ENCODE results near the gene OR6C70. TPM values are rescaled to one million over a fixed set of nuclear protein-coding genes. Genes with fewer than 3 reads are reported as not detected.

Gene OR6C70
- total RNA-seq, 1 donor from 2014 or later, result not detected

- no peak overlapping the region for H3K27ac Mint-ChIP-seq (ENCODE audit: unreplicated experiment)
- no peaks in the 10 kb centered on the region for H3K4me1 Mint-ChIP-seq (ENCODE audit: unreplicated experiment)
- H3K9me3 Mint-ChIP-seq (ENCODE audit: unreplicated experiment), result no peaks in the 10 kb centered on the region
- H3K4me3 Mint-ChIP-seq (ENCODE audit: unreplicated experiment), result no peak overlapping the region
- H3K27me3 Mint-ChIP-seq (ENCODE audit: unreplicated experiment), result no peaks in the 10 kb centered on the region
- H3K36me3 Mint-ChIP-seq (ENCODE audit: low read depth, unreplicated experiment), result no peaks in the 10 kb centered on the region
- no peak for TF ChIP-seq CTCF (IDR thresholded peaks at IDR 0.05; ENCODE audit: unreplicated experiment)
- DNase-seq (ENCODE audit: low spot score), result no peak
Measured at GRCh38 chr12:55420307-55420962, 49.5 kb downstream of the OR6C70 start.

Other genes with a start within 250 kb of the OR6C70 start
- not detected for gene OR10A7, start 249.1 kb downstream of the OR6C70 start, total RNA-seq (ENCODE audit: unreplicated experiment)
- gene OR6C74, start 225.5 kb downstream of the OR6C70 start, total RNA-seq (ENCODE audit: unreplicated experiment), result not detected
- not detected for gene OR6C6, start 173.6 kb downstream of the OR6C70 start, total RNA-seq (ENCODE audit: unreplicated experiment)
- not detected for gene OR6C1, start 155.8 kb downstream of the OR6C70 start, total RNA-seq (ENCODE audit: unreplicated experiment)
- not detected for gene OR6C3, start 139.4 kb downstream of the OR6C70 start, total RNA-seq (ENCODE audit: unreplicated experiment)
- not detected for gene OR6C75, start 107.2 kb downstream of the OR6C70 start, total RNA-seq (ENCODE audit: unreplicated experiment)
- not detected for gene OR6C65, start 69.6 kb downstream of the OR6C70 start, total RNA-seq (ENCODE audit: unreplicated experiment)
- not detected for gene OR6C76, start 43.9 kb downstream of the OR6C70 start, total RNA-seq (ENCODE audit: unreplicated experiment)
- gene OR6C2, start 26.1 kb downstream of the OR6C70 start, total RNA-seq (ENCODE audit: unreplicated experiment), result not detected
- not detected for gene OR6C68, start 22.2 kb upstream of the OR6C70 start, total RNA-seq (ENCODE audit: unreplicated experiment)
- not detected for gene OR6C4, start 79.5 kb upstream of the OR6C70 start, total RNA-seq (ENCODE audit: unreplicated experiment)
- not detected for gene OR2AP1, start 102.3 kb upstream of the OR6C70 start, total RNA-seq (ENCODE audit: unreplicated experiment)
- not detected for gene OR10P1, start 166.8 kb upstream of the OR6C70 start, total RNA-seq (ENCODE audit: unreplicated experiment)
- 4.0 TPM for gene ITGA7, start 237.8 kb upstream of the OR6C70 start, total RNA-seq (ENCODE audit: unreplicated experiment)
- gene BLOC1S1, start 245.9 kb upstream of the OR6C70 start, total RNA-seq (ENCODE audit: unreplicated experiment), result 66.5 TPM